ENCODE data around the gene BAMBI.

Gene BAMBI

GRCh38 chr10:28730031-28730778 is 52.9 kb downstream of the BAMBI start:
- H3K9ac ChIP-seq (ENCODE audit: low read length) = no peak overlapping the region
- H3K36me3 ChIP-seq (ENCODE audit: control insufficient read depth, low read depth, low read length) = no peaks in the 10 kb centered on the region
- H3K4me3 ChIP-seq (ENCODE audit: low read length) = no peak overlapping the region
- H3K27me3 ChIP-seq (ENCODE audit: control insufficient read depth, insufficient read depth, low read length) = no peaks in the 10 kb centered on the region
- no peaks in the 10 kb centered on the region for H3K4me1 ChIP-seq (ENCODE audit: control insufficient read depth, low read depth, low read length)
- no peak overlapping the region for H3K27ac ChIP-seq (ENCODE audit: low read length)
- no peaks in the 10 kb centered on the region for H3K9me3 ChIP-seq (ENCODE audit: control insufficient read depth, low read depth, low read length)

DNA sequence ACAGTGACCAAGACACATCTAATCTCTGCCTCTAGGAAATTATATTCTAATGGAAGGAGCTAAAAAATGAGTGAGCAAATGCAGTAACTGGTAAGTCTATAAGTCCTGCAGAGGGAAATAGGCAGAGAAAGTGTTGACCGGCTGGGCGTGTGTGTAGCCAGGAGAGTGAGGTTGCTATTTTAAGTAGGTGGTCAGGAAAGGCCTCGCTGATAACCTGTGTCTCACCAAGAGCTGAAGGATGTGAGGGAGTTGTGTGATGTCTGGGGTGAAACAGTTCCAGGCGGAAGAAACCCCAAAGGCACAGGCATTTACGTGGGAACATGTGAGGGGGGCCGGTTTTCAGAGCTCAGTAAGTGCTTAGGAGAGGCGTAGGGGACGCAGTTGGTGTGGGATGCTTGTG is 54.8 kb downstream of the BAMBI start:
- no peaks in the 10 kb centered on the region for H3K27me3 ChIP-seq (ENCODE audit: control insufficient read depth, insufficient read depth, low read length)
- H3K36me3 ChIP-seq (ENCODE audit: control insufficient read depth, low read depth, low read length) = no peaks in the 10 kb centered on the region
- no peaks in the 10 kb centered on the region for H3K4me1 ChIP-seq (ENCODE audit: control insufficient read depth, low read depth, low read length)
- H3K9ac ChIP-seq (ENCODE audit: low read length) = no peak overlapping the region
- no peak overlapping the region for H3K27ac ChIP-seq (ENCODE audit: low read length)
- H3K9me3 ChIP-seq (ENCODE audit: control insufficient read depth, low read depth, low read length) = no peaks in the 10 kb centered on the region
- no peak overlapping the region for H3K4me3 ChIP-seq (ENCODE audit: low read length)
